Motor neuron (in vitro differentiated cells): ENCODE data around the gene STK25. TPM values are rescaled to one million over a fixed set of nuclear protein-coding genes. Genes with fewer than 3 reads are reported as not detected.
A peak's percentile ranks its signal among the peaks of the same experiment; 100 is the strongest.

Source experiments
- ATAC-seq, 8 experiments: fragments of 200-7000 bp; cut with Tn5 transposase; replicated peaks in 6 of 8; 2 replicates each; pipeline ENCODE4 v1.8.0; 2021; ENCODE audit warnings: mild to moderate bottlenecking in 8 of 8, moderate library complexity in 8 of 8
- H3K27ac ChIP-seq, 2 donors: fragments of 250-450 bp; sonication (Bioruptor Pico); 2 replicates each; pipeline ENCODE4 v1.9.0; 2021; ENCODE audit warnings: antibody characterized with exemption in 2 of 2, mild to moderate bottlenecking in 2 of 2, moderate library complexity in 1 of 2
- H3K4me1 ChIP-seq, 2 donors: fragments of 250-450 bp; sonication (Bioruptor Pico); replicated peaks in 1 of 2; 2 replicates each; pipeline ENCODE4 v1.6.1; 2021; ENCODE audit warnings: antibody characterized with exemption in 2 of 2, mild to moderate bottlenecking in 2 of 2, moderate library complexity in 1 of 2
- H3K4me3 ChIP-seq, 5 donors: fragments of 250-450 bp; sonication (Bioruptor Pico); 2 replicates each; pipeline ENCODE4 v1.9.0; 2021; ENCODE audit warnings: antibody characterized with exemption in 5 of 5, mild to moderate bottlenecking in 5 of 5, moderate library complexity in 4 of 5
- WGBS, 10 experiments: fragments of 450-650 bp; shearing (Covaris generic); methylation state at CpG; one replicate each; pipeline ENCODE4 v1.0.0; 2022; 5-methylcytosine and 5-hydroxymethylcytosine counted together
- in situ Hi-C, 9 experiments: fragments of 400-800 bp; cut with MboI; loops; one replicate each; pipeline ENCODE4 v1.15.0; 2021; ENCODE audit warnings: low sequenced_read_pairs in 9 of 9, low pct_unique_long_range_greater_than_20kb in 2 of 9; ENCODE audit not compliant: unreplicated experiment in 9 of 9
- total RNA-seq, 8 experiments: library from RNA; unstranded; fragments of 300-600 nt; gene quantifications; 2 replicates each; pipeline versions ENCODE4 v1.2.3 to v1.2.4, GENCODE V29; 2022

STK25 gene
- total RNA-seq, 8 experiments from 2014 or later, result 55.7 to 130 (median 103) TPM

DNA sequence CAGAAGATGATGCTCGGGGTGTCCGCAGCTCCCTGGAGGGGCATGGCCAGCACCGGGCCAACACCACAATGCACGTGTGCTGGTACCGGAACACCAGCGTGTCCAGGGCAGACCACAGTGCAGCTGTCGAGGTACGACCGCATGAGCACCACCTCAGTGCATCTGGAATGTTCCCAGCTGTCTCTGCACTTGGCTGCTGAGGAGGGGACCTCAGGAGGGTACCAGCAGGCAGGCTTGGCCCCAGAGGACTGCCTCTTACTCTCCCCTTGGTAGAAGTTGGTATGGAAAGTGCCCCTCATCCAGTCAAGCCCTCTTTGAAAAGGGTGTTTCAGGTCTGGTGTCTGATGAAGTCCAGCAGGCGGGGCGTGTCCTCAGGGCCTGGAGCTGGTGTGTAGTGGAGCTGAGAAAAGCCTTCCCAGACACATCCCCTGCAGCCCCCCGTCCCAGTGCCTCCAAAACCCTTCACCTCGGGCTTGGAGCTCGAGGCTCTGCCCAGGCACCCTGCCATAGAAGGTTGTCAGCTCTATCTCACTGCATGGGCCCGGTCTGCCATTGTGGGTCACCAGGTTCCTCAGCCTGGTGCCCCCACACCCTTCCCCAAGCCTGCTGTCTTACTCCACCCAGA, 16.7 kb downstream of the STK25 start:
- peak in 4 of 8 experiments; percentile 6 to 13 (median 8) for ATAC-seq
- Histone ChIP-seq H3K4me3 (no peak overlapping the region), H3K4me1 (no peaks in the 10 kb centered on the region), H3K27ac (no peak overlapping the region)
- WGBS, 10 experiments, result 80 to 95% (median 92%) methylated on average over 1 to 5 of the region's 15 CpGs; no CpG with 5 or more reads in 5 of the 10 experiments
- in situ Hi-C loops, result no loop called here

DNA sequence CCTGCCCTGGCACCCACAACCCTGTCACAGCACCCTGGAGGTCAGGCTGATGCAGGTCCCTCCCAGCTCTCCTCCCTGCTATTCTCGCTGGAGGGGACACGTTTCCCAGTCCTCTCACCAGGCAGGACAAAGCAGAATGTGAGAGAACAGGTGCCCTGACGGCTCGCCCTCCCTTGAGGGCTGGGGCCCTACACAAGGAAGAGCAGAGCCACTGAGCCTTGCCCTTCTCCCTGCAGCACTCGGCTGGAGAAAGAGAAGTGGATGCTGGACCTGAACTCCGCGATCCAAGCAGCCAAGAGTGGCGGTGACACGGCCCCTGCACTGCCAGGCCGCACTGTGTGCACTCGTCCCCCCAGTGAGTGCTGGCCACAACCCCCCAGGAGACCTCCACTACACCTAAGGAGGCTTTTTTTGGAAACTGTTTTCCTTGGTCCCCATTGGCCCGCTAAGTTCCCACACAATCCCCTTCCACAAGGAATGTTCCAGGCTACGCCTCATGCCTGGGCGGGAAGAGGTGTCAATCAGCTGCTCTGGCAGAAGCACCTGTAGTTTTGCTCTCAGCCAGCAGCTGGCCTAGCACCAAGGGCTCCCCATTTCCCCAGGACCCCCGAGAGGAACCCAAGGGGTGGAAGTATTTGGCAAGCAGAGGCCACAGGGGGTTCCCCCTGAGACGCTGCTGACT, 17.4 kb downstream of the STK25 start:
- in situ Hi-C loops, result no loop called here
- H3K4me1 ChIP-seq, result no peaks in the 10 kb centered on the region
- H3K4me3 ChIP-seq, result no peak overlapping the region
- H3K27ac ChIP-seq, result no peak overlapping the region
- 63 to 97% (median 88%) methylated on average over 1 to 11 of the region's 16 CpGs; no CpG with 5 or more reads in 5 of the 10 experiments for WGBS, 10 experiments
- peak in 3 of 8 experiments; percentile 9 to 15 (median 10) for ATAC-seq

DNA sequence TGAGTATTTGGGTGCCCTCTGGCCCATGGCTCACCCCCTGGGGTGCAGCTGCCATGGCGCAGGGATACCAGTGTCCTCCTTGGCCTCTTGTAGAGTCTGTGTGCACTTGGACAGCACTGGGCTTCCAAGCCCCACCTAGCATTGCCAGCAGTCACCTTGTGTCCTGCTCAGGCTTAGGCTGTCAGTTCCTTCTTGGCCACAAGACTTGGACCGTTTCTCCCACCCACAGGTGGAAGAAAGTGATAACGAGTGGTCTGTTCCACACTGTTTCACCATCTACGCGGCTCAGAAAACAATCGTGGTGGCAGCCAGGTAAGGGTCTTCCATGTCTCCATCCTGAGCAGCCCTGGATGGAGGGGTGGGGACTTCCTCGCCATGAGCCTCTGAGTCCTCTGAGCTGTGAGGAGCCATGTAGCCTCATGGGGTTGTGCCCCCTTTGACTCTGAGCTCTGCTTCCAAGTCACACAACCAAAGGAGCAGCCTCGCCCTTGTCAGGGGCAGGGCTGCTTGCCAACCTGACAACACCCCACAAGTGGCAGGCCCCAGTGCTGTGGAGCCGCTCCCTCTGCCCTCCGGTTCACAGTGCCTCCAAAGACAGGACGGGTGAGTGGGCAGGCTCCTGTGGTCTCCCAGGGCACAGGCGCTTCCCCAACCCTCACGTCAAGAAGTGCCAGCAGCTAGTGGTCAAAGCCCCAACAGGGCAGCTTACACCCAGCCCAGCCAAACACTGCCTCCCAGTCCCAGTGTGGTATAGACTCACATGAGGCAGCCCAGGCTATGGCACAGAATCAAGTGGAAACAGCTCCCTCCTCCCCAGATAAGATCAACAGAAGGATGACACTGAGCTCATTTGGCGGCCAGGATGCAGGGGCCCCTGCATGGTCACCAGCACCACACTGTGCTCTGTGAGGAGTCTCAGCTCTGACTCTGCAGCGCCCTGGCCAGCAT, 18.4 kb downstream of the STK25 start:
- in situ Hi-C loops, result no loop called here
- 40 to 97% (median 88%) methylated on average over 1 to 9 of the region's 15 CpGs; no CpG with 5 or more reads in 1 of the 10 experiments for WGBS, 10 experiments
- Histone ChIP-seq H3K4me1 (no peaks in the 10 kb centered on the region), H3K27ac (no peak overlapping the region), H3K4me3 (no peak overlapping the region)
- peak; percentile 13 to 70 (median 32) for ATAC-seq

DNA sequence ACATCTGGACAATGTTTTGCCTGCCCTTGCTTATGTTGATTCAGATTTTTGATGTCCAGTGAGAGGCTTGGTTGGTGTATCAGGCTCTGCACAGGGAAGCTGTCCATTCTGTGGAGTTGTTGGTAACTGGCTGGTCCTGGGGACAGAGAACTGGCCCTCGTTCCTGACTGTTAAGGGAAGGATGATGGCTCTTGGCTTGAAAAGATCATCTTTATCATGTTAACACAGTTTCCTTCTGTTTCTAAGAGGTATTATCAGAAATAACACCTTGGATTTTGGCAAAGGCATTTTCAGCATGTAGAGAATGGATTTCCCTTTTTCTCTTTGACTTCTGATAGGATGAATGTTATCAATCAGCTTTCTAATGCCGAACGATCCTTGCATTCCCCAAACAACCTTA, 19.3 kb downstream of the STK25 start:
- Histone ChIP-seq H3K4me1 (no peaks in the 10 kb centered on the region), H3K27ac (no peak overlapping the region), H3K4me3 (no peak overlapping the region)
- in situ Hi-C loops, result no loop called here
- no peak for ATAC-seq
- 67 to 100% (median 100%) methylated on average over 1 to 3 of the region's 3 CpGs; no CpG with 5 or more reads in 3 of the 10 experiments for WGBS, 10 experiments

DNA sequence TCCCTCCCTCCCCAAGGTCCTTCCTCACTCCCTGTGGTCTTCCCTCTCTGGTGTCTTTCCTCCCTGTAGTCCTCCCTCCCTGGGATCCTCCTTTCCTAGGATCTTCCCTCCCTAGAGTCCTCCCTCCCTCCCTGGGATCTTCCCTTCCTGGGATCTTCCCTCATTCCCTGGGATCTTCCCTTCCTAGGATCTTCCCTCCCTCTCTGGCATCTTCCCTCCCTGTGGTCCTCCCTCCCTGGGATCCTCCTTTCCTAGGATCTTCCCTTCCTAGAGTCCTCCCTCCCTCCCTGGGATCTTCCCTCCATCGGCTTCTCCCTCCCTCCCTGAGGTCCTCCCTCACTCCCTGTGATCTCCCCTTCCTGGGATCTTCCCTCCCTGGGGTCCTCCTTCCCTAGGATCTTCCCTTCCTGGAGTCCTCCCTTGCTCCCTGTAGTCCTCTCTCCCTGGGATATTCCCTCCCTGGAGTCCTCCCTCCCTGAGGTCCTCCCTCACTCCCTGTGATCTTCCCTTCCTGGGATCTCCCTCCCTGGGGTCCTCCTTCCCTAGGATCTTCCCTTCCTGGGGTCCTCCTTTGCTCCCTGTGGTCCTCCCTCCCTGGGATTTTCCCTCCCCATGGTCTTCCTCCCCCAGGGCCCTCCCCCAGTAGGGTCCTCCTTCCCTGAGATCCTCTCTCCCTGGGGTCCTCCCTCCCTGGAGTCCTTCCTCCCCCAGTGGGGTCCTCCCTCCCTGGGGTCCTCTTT, 23.0 kb downstream of the STK25 start:
- no CpG with 5 or more reads among the region's 1 CpG for WGBS, 10 experiments
- in situ Hi-C loops, result no loop called here

DNA sequence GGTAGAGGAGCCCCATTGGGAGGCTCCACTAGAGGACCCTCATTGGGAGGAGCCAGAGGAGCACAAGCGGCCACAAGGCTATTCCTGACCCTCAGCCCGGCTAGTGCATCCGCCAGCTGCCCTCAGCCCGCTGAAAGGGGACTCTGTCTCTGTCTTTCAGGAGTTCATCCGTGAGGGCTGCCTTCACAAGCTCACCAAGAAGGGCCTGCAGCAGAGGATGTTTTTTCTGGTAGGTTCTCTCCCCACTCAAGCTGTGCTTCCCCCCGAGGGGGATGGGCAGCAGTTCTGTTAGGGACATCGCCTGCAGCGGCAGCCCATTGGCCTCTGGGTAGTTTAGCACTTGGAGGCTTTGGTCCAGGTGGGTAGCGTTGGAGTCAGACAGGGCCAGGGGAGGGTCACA, 25.1 kb downstream of the STK25 start:
- H3K4me1 ChIP-seq, result no peaks in the 10 kb centered on the region
- no peak overlapping the region for H3K4me3 ChIP-seq
- ATAC-seq, result no peak
- H3K27ac ChIP-seq, result no peak overlapping the region
- 80 to 100% (median 88%) methylated on average over 2 to 4 of the region's 9 CpGs; no CpG with 5 or more reads in 7 of the 10 experiments for WGBS, 10 experiments
- in situ Hi-C loops, result no loop called here

More for the DNA sequence above, 23.0 kb downstream of the STK25 start:
- Histone ChIP-seq H3K27ac (no peak overlapping the region), H3K4me1 (no peaks in the 10 kb centered on the region), H3K4me3 (no peak overlapping the region)
- ATAC-seq, result no peak

DNA sequence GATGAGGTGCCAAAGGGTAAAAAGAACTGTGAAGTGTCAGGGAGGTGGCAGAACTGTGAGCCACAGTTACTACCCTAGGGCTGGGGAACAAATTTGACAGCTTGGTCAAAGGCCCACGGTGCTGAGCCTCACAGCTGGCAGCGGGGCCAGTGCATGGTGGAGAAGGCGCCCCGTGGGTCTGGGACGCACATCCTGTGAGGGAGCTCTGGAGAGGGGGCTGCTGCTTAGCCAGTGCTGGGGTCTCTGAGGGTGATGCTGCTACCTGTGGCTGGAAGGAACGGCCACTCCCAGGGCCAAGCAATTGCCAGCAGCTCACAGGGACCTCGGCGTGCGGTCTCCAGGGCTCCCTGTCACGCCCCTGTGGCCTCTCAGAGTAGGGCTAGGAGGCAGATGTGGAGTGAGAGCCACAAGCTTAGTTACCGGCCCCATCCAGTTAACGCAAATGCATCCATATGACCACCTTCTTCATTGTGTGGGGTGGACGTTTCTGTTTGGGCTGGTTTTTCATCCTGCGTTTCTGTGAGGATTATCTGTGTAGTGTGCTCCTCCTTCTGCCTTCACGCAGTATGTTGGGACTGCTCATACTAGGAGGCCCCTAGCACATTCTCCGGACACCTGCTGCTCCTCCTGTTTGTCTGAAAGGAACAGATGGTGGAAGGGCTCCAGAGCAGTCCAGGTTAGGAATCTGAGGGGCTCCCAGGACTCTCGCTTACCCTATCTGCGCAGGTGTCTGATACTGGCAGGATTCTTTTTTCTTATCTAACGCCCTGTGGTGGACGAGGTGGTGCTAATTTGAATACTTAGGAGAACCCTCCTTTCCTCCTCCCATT, 26.0 kb downstream of the STK25 start:
- Histone ChIP-seq H3K4me1 (no peaks in the 10 kb centered on the region), H3K4me3 (no peak overlapping the region), H3K27ac (no peak overlapping the region)
- peak in 5 of 8 experiments; percentile 16 to 71 (median 61) for ATAC-seq
- in situ Hi-C loops, result no loop called here
- WGBS, 10 experiments, result 78 to 100% (median 90%) methylated on average over 2 to 7 of the region's 20 CpGs; no CpG with 5 or more reads in 3 of the 10 experiments

DNA sequence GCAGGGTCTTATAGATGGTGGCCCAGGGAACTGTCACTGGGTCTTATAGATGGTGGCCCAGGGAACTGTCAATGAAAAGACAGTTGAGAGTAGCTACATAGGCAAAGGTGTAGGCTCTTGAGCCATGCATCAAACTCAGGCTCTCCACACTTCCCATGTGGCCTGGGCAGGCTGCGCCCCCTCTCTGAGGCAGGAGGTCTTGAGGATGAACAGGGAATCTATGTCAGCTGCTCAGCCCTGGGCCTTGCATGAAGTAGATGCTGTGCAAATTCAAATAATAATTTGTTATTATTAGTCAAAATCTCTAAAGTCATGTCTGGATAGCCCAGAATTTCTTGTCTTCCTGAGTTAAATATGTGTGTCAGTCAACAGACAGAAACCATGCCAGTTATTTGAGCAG, 26.7 kb downstream of the STK25 start:
- in situ Hi-C loops, result no loop called here
- Histone ChIP-seq H3K4me3 (no peak overlapping the region), H3K27ac (no peak overlapping the region), H3K4me1 (no peaks in the 10 kb centered on the region)
- no peak for ATAC-seq
- WGBS, 10 experiments, result 100% methylated on average over 1 of the region's 1 CpG; no CpG with 5 or more reads in 8 of the 10 experiments

DNA sequence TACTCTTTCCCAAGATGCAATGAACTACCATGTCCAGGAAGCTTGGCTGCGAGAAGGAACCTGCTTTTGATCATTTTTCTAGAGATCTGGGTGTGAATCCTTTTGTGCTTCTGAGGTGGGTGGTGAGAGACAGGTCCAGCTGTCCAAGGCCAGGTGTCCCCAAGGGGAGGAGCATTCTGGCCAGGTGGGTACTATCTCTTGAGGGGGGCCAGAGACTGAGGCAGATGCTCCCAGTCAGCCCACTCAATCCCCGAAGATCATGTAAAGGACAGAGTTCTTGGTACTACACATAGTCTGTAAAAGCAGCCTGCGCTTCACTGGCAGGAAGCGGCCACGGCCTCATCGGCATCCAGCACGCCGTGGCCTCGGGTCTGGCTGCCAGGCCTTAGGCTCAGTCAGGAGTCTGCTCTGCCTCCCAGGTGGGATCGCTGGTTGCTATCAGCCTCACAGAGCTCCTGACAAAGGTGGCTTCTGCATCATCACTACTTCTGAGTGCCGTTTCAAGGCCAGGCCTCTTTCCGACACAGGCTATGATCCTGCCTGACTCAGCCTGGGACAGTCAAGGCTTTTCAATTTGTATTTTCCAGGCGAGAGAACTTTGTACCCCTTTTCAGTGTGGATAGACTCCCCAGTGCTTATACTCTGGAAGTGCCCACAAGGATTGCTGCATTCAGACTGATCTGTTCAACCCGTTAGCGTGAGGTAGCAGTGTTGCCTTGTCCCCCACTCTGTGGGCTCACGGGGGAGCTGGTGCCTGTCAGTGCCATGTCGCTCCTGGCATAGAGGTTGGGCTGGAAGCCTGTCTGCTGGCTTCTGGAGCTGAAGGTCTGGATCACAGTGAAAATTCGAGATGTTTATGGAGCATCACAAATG, 29.1 kb downstream of the STK25 start:
- Histone ChIP-seq H3K27ac (no peak overlapping the region), H3K4me1 (no peaks in the 10 kb centered on the region), H3K4me3 (no peak overlapping the region)
- 40 to 100% (median 83%) methylated on average over 1 to 13 of the region's 18 CpGs for WGBS, 10 experiments
- in situ Hi-C loops, result no loop called here
- ATAC-seq, result no peak

DNA sequence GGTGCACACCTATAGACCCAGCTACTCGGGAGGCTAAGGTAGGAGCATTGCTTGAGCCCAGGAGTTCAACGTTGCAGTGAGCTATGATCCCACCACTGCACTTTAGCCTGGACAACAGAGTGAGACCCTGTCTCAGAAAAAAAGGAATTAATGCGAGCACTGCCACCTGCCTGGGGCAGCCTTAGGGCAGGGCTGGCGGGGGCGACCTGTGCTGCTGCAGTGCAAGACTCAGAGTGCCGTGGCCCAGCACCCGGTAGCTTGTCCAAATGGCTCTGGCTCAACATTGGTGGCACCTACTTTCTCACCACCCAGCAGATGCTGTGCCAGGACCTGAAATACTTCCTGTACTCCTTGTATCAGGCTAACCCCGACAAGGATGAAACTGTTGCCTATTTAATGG, 30.2 kb downstream of the STK25 start:
- Histone ChIP-seq H3K4me3 (no peak overlapping the region), H3K4me1 (no peaks in the 10 kb centered on the region), H3K27ac (no peak overlapping the region)
- WGBS, 10 experiments, result 71 to 95% (median 85%) methylated on average over 3 to 6 of the region's 8 CpGs; no CpG with 5 or more reads in 5 of the 10 experiments
- in situ Hi-C loops, result no loop called here
- no peak for ATAC-seq

DNA sequence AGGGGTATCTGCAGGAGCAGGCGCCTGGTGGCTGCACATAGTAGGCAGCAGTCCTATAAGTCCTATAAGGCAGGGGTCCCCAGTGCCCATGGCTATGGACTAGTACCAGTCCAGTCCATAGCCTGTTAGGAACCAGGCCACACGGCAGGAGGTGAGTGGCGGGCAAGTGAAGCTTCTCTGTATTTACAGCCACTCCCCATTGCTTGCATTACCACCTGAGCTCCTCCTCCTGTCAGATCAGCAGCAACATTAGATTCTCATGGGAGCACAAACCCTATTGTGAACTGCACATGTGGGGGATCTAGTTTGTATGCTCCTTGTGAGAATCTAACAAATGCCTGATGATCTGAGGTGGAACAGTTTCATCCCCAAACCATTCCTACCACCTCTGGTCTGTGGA, 33.1 kb downstream of the STK25 start:
- WGBS, 10 experiments, result 80 to 83% methylated on average over 2 to 3 of the region's 3 CpGs; no CpG with 5 or more reads in 8 of the 10 experiments
- no peak overlapping the region for H3K27ac ChIP-seq
- no peak overlapping the region for H3K4me3 ChIP-seq
- in situ Hi-C loops, result no loop called here
- H3K4me1 ChIP-seq, result no peaks in the 10 kb centered on the region
- no peak for ATAC-seq
